GM19099 (cell line): ENCODE data around the gene GJE1.

Experiments used
- POLR2A ChIP-seq: IDR thresholded peaks from 3 replicates; pipeline ENCODE4 v1.6.1; 2011; ENCODE audit warnings: low read depth; ENCODE audit not compliant: insufficient read length; ENCODE audit errors: extremely low read depth

The GJE1 gene

GRCh38 chr6:142132625-142133024 lies at the start of gene GJE1:
Gene GJE1 (plus strand): TSS chr6:142132925. CDS start chr6:142133159, 234 bp downstream.
- no peak for TF ChIP-seq POLR2A

GRCh38 chr6:142087950-142088857 lies 44.5 kb upstream of the GJE1 start:
- TF ChIP-seq POLR2A = no peak

GRCh38 chr6:142088858-142089216 lies 43.9 kb upstream of the GJE1 start:
- TF ChIP-seq POLR2A = no peak

- no peak for TF ChIP-seq POLR2A
These were observed 20.2 kb upstream of the GJE1 start for GRCh38 chr6:142112451-142113061.

GRCh38 chr6:142117366-142117765 lies 15.4 kb upstream of the GJE1 start:
- TF ChIP-seq POLR2A = no peak

GRCh38 chr6:142118328-142118727 lies 14.4 kb upstream of the GJE1 start:
- no peak for TF ChIP-seq POLR2A

GRCh38 chr6:142118925-142119324 lies 13.8 kb upstream of the GJE1 start:
- no peak for TF ChIP-seq POLR2A

- no peak for TF ChIP-seq POLR2A
These were observed 11.4 kb upstream of the GJE1 start for GRCh38 chr6:142121342-142121741.

GRCh38 chr6:142130814-142131213 lies 1.9 kb upstream of the GJE1 start:
- TF ChIP-seq POLR2A = no peak

GRCh38 chr6:142138876-142139275 lies 6.2 kb downstream of the GJE1 start:
- TF ChIP-seq POLR2A = no peak

GRCh38 chr6:142146828-142147662 lies 14.3 kb downstream of the GJE1 start, which contains the start of the genes NMBR and VTA1:
Gene NMBR (minus strand): TSS chr6:142147122. CDS start chr6:142088658, 58,464 bp downstream.
Gene VTA1 (plus strand): TSS chr6:142147263. CDS start chr6:142147288, 25 bp downstream.
- peak; percentile 86 for TF ChIP-seq POLR2A

GRCh38 chr6:142152746-142153145 lies 20.0 kb downstream of the GJE1 start:
- no peak for TF ChIP-seq POLR2A

- TF ChIP-seq POLR2A = no peak
These were observed 20.5 kb downstream of the GJE1 start for GRCh38 chr6:142153196-142153595.

- no peak for TF ChIP-seq POLR2A
These were observed 21.6 kb downstream of the GJE1 start for GRCh38 chr6:142154336-142154735.

- TF ChIP-seq POLR2A = no peak
These were observed 22.4 kb downstream of the GJE1 start for GRCh38 chr6:142155091-142155490.
